ENCODE data around the gene STRIP1. TPM values are rescaled to one million over a fixed set of nuclear protein-coding genes. Genes with fewer than 3 reads are reported as not detected.

STRIP1 gene
- total and polyA plus RNA-seq, 2 of the 8 experiments (the other 6 are each of a cell fraction or from before 2014, with no cell fraction given), result 21.3 to 45.6 TPM

DNA sequence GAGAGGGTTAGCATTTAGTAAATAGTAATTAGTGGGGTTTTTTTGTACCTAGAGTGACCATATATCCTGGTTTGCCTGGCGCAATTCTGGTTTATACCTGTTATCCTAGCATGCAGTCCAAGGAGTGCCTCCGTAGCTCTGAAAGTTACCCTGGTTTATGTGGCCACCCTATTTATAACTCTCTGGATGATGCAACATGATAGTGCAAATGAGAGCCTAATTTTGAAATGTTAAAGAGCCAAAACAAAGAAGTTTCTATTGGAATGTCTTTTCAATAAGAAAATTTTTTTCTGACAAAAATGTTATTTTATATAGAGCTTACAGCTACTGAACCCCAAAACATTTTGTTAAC is 44.1 kb upstream of the STRIP1 start:
- CTCF ChIA-PET (ENCODE audit: partially characterized antibody), result interaction anchor here (0.7 to 1.0 kb wide), 2 partner anchors 199 to 213 kb away, joined by 3 read pairs; no protein-coding TSS in a partner anchor
- H3K9me3 ChIP-seq (ENCODE audit: insufficient read depth in 2 of 2, low read depth in 1 of 2, low read length in 1 of 2), result no peaks in the 10 kb centered on the region
- H3K23me2 ChIP-seq (ENCODE audit: low read depth, low read length), result peaks cover 4% of the 10 kb centered on the region; the same call in 1 of the 2 replicates
- FAIRE-seq (no peak), DNase-seq (ENCODE audit: low read depth in 1 of 2, low spot score in 2 of 2) (no peak)
- H3K27ac ChIP-seq (ENCODE audit: low read depth, low read length), result no peak overlapping the region
- no peak overlapping the region for H3K18ac ChIP-seq (ENCODE audit: extremely low read depth, low read length)
- no peak overlapping the region for H3K4ac ChIP-seq (replicated peaks; ENCODE audit: insufficient read length, low read depth, low read length)
- H2BK120ac ChIP-seq (replicated peaks; ENCODE audit: low read depth, low read length), result no peak overlapping the region
- H3K56ac ChIP-seq (replicated peaks; ENCODE audit: insufficient read length, low read depth, low read length), result no peak overlapping the region
- H3K9ac ChIP-seq (replicated peaks in 1 of 4; ENCODE audit: extremely low read depth in 1 of 4, low read depth in 3 of 4, low read length in 3 of 4), result no peak overlapping the region
- H4K8ac ChIP-seq (ENCODE audit: extremely low read depth, insufficient read depth, low read length), result no peak overlapping the region
- no peak overlapping the region for H2BK20ac ChIP-seq (ENCODE audit: low read length)
- H2BK12ac ChIP-seq (ENCODE audit: low read depth, low read length), result no peak overlapping the region
- H4K5ac ChIP-seq (ENCODE audit: insufficient read length, low read depth, low read length), result no peak overlapping the region
- no peak overlapping the region for H2AK5ac ChIP-seq (ENCODE audit: low read depth, low read length)
- no peak overlapping the region for H4K91ac ChIP-seq (replicated peaks; ENCODE audit: insufficient read length, low read length)
- peaks cover 14 to 16% of the 10 kb centered on the region in 2 experiments for H4K20me1 ChIP-seq (replicated peaks in 1 of 2; ENCODE audit: control insufficient read depth in 1 of 2, insufficient read depth in 2 of 2, low read length in 2 of 2)
- H3K79me1 ChIP-seq (ENCODE audit: low read depth, low read length), result peaks cover 5% of the 10 kb centered on the region; the same call in 1 of the 2 replicates
- H2AFZ ChIP-seq (ENCODE audit: low read length), result no peak overlapping the region
- H3K27me3 ChIP-seq (replicated peaks in 1 of 4; ENCODE audit: control insufficient read depth in 3 of 4, extremely low read depth in 1 of 4, insufficient read depth in 3 of 4, low read length in 3 of 4), result no peaks in the 10 kb centered on the region
- H3K4me3 ChIP-seq (ENCODE audit: extremely low read depth in 1 of 4, insufficient read depth in 2 of 4, low read depth in 3 of 4, low read length in 4 of 4), result no peak overlapping the region
- no peak overlapping the region for H3K14ac ChIP-seq (ENCODE audit: insufficient read length)
- no peak overlapping the region for H2BK15ac ChIP-seq (ENCODE audit: low read length)
- WGBS, 2 experiments (ENCODE audit: extremely low coverage in 1 of 2, insufficient coverage in 1 of 2, insufficient read length in 1 of 2, insufficient replicate concordance in 2 of 2, low coverage in 1 of 2, low lambda C conversion rate in 2 of 2, missing lambda C conversion rate in 1 of 2), result 85% methylated on average over 2 of the region's 2 CpGs; no CpG with 5 or more reads in 1 of the 2 experiments
- no peak for TF ChIP-seq SIX5 (IDR thresholded peaks at IDR 0.05; ENCODE audit: low read depth, low read length)
- H3K79me2 ChIP-seq (ENCODE audit: control insufficient read depth in 1 of 2, insufficient read depth in 2 of 2, low read length in 2 of 2), result peaks cover 8 to 92% of the 10 kb centered on the region in 2 experiments
- POLR2A ChIA-PET (ENCODE audit: partially characterized antibody), result no interaction called here
- H3K23ac ChIP-seq (ENCODE audit: insufficient read length), result no peak overlapping the region
- H2BK5ac ChIP-seq (ENCODE audit: low read depth, low read length), result no peak overlapping the region
- peaks cover 4 to 9% (median 7%) of the 10 kb centered on the region in 4 experiments; a peak in 6 of 7 replicates for H3K4me1 ChIP-seq (replicated peaks in 1 of 4; ENCODE audit: control insufficient read depth in 3 of 4, insufficient read depth in 4 of 4, low read length in 3 of 4)
- peaks cover 0 to 8% (median 3%) of the 10 kb centered on the region in 4 experiments; a peak in 3 of 8 replicates for H3K36me3 ChIP-seq (ENCODE audit: control insufficient read depth in 2 of 4, insufficient read depth in 4 of 4, low read length in 3 of 4)
- H3K4me2 ChIP-seq (ENCODE audit: insufficient read depth in 1 of 2, low read depth in 2 of 2, low read length in 2 of 2), result no peak overlapping the region
